ENCODE data around the gene USP34. TPM values are rescaled to one million over a fixed set of nuclear protein-coding genes. Genes with fewer than 3 reads are reported as not detected.

The USP34 gene
- total RNA-seq, 1 donor from 2014 or later: 95.9 TPM

- no peaks in the 10 kb centered on the region for H3K27me3 Mint-ChIP-seq (ENCODE audit: low read depth)
- DNase-seq (ENCODE audit: low read depth, low spot score): no peak
- H3K4me3 Mint-ChIP-seq: no peak overlapping the region
- TF ChIP-seq CTCF (conservative IDR thresholded peaks at IDR 0.05): no peak
- peaks cover 18% of the 10 kb centered on the region for H3K36me3 Mint-ChIP-seq (ENCODE audit: low read depth)
- no peaks in the 10 kb centered on the region for H3K9me3 Mint-ChIP-seq
- H3K4me1 Mint-ChIP-seq: no peaks in the 10 kb centered on the region
- H3K27ac Mint-ChIP-seq (ENCODE audit: unreplicated experiment): no peak overlapping the region
Observed at GRCh38 chr2:61275575-61276184, 195.2 kb downstream of the USP34 start.

- no peak for DNase-seq (ENCODE audit: low read depth, low spot score)
- TF ChIP-seq CTCF (conservative IDR thresholded peaks at IDR 0.05): no peak
- no peak overlapping the region for H3K4me3 Mint-ChIP-seq
- H3K9me3 Mint-ChIP-seq: no peaks in the 10 kb centered on the region
- no peaks in the 10 kb centered on the region for H3K27me3 Mint-ChIP-seq (ENCODE audit: low read depth)
- peaks cover 18% of the 10 kb centered on the region for H3K36me3 Mint-ChIP-seq (ENCODE audit: low read depth)
- no peak overlapping the region for H3K27ac Mint-ChIP-seq (ENCODE audit: unreplicated experiment)
- no peaks in the 10 kb centered on the region for H3K4me1 Mint-ChIP-seq
Observed at GRCh38 chr2:61272421-61273070, 198.3 kb downstream of the USP34 start.

GRCh38 chr2:61268249-61268648 is 202.6 kb downstream of the USP34 start:
- Mint-ChIP-seq H3K36me3 (ENCODE audit: low read depth) (peaks cover 17% of the 10 kb centered on the region), H3K9me3 (no peaks in the 10 kb centered on the region), H3K4me3 (no peak overlapping the region), H3K4me1 (no peaks in the 10 kb centered on the region), H3K27me3 (ENCODE audit: low read depth) (no peaks in the 10 kb centered on the region), H3K27ac (ENCODE audit: unreplicated experiment) (no peak overlapping the region)
- no peak for DNase-seq (ENCODE audit: low read depth, low spot score)
- no peak for TF ChIP-seq CTCF (conservative IDR thresholded peaks at IDR 0.05)

- TF ChIP-seq CTCF (conservative IDR thresholded peaks at IDR 0.05): no peak
- Mint-ChIP-seq H3K36me3 (ENCODE audit: low read depth) (peaks cover 23% of the 10 kb centered on the region), H3K9me3 (no peaks in the 10 kb centered on the region), H3K4me3 (no peak overlapping the region), H3K27ac (ENCODE audit: unreplicated experiment) (no peak overlapping the region), H3K4me1 (no peaks in the 10 kb centered on the region), H3K27me3 (ENCODE audit: low read depth) (no peaks in the 10 kb centered on the region)
- no peak for DNase-seq (ENCODE audit: low read depth, low spot score)
Observed at GRCh38 chr2:61266632-61267505, 204.0 kb downstream of the USP34 start.

GRCh38 chr2:61263830-61264229 is 207.1 kb downstream of the USP34 start:
- no peak for TF ChIP-seq CTCF (conservative IDR thresholded peaks at IDR 0.05)
- peaks cover 21% of the 10 kb centered on the region for H3K36me3 Mint-ChIP-seq (ENCODE audit: low read depth)
- no peaks in the 10 kb centered on the region for H3K4me1 Mint-ChIP-seq
- H3K4me3 Mint-ChIP-seq: no peak overlapping the region
- no peak overlapping the region for H3K27ac Mint-ChIP-seq (ENCODE audit: unreplicated experiment)
- no peaks in the 10 kb centered on the region for H3K9me3 Mint-ChIP-seq
- no peaks in the 10 kb centered on the region for H3K27me3 Mint-ChIP-seq (ENCODE audit: low read depth)
- no peak for DNase-seq (ENCODE audit: low read depth, low spot score)

All from neural crest cell (in vitro differentiated cells).